GM19452 (cell line): ENCODE results near the gene LRRC53.

ENCODE experiments used
- ATAC-seq: cut with Tn5 transposase; IDR thresholded peaks from one replicate; pipeline ENCODE4 v1.9.1; 2021; ENCODE audit not compliant: unreplicated experiment

The LRRC53 gene, protein sequence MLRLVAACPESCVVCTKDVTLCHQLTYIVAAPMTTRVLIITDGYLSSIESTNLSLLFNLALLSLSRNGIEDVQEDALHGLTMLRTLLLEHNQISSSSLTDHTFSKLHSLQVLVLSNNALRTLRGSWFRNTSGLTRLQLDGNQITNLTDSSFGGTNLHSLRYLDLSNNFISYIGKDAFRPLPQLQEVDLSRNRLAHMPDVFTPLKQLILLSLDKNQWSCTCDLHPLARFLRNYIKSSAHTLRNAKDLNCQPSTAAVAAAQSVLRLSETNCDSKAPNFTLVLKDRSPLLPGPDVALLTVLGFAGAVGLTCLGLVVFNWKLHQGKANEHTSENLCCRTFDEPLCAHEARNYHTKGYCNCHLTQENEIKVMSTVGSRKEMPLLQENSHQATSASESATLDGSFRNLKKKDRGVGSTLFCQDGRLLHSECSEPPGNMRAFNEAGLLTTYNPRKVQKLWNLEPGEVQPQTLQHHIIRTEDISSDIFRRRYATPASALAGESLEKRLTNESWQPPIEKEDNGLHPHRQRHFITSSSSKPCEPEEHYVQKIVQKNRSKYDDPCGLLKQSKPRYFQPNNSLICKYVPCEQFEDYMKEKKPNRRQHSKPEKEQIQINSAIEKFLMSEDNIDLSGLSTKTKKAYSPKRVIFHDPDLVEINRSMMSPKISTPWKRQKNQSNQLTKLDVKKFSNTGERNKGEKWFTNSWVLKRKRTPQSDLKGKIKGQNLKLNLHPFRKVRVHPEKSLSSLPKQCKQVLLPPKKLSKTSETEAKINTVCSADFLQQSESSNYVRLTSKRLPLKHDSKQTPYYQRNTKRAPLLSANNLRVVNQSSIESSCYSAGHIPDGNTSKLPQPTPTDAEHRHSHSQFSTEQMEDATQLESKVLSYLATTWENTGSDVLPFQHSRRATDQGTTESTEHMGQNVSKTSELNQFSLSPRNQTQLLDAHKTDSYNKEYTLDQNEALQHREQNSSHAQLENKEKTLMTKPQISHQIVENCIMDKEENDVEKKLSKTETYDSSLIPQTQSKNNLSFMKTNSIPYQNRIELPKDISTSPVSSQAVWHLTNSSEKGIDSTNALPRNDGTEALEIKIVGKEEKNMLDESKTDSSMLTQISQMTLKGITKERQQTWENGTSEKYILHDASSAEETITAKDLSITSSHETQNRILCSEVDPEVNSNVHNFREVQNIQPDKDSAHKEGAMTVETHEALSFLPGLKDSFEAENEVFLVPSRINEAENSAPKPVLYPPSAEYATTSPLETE

DNA sequence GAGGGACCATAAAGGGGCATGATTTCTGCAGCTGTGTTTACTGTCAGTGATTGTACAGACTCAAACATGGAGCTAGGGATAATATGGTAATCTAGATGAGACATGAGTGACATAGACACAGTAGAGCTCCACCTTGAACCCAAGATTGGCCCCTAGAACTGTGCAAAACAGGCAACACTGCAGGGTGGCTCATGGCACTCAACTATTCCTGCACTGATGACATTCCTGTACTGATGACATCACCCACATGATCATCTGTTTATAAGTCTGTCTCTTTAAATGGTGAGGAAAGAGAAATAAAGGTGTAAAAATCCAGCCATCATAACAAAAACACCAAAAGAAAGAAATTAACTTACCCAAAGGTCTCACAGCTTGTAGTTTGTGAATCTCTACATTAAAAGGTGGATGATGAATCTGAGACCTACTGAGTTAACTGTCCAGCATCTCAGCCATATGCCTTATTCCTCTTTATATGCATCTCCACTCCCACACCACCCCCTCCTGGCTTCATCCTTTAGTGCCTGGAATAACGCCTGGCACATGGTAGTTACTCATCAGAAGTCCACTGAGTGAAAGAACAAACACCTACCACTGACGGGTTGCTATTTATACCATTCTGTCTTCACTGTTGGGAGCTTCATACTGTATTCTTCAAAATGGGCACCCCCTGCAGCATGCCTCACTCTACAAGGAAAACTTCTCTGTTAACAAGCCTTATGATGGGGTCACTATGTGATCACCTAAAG lies at the start of gene LRRC53:
Gene LRRC53 (minus strand): TSS at position 442 of the 746 bp plus-strand sequence. CDS start 29,262 bp downstream, outside the sequence.
- ATAC-seq = no peak

GRCh38 chr1:74549932-74550331 lies 37.5 kb upstream of the LRRC53 start:
- ATAC-seq = no peak

GRCh38 chr1:74548961-74549750 lies 36.7 kb upstream of the LRRC53 start:
- no peak for ATAC-seq

DNA sequence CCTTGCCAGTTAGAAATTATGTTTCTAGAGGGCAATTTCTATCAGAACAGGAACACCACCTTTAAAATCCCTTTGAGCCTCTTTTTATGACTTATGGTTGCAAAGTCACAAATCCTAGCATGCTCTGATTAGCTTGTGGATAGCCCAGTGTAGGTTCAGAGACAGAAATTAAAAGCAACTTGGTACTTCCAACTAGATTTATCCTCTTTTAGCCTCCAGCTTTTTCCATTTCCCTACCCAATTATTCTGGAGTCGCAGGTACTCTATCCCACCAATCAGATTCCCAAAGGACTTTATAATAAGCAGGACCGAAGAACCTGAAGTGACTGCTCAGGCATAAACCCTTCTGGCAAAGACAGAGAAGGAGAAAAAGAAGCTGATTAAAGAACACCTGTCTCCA lies 33.4 kb upstream of the LRRC53 start:
- ATAC-seq = no peak

GRCh38 chr1:74534241-74534640 lies 21.8 kb upstream of the LRRC53 start:
- no peak for ATAC-seq

GRCh38 chr1:74531796-74532195 lies 19.4 kb upstream of the LRRC53 start:
- ATAC-seq = no peak

DNA sequence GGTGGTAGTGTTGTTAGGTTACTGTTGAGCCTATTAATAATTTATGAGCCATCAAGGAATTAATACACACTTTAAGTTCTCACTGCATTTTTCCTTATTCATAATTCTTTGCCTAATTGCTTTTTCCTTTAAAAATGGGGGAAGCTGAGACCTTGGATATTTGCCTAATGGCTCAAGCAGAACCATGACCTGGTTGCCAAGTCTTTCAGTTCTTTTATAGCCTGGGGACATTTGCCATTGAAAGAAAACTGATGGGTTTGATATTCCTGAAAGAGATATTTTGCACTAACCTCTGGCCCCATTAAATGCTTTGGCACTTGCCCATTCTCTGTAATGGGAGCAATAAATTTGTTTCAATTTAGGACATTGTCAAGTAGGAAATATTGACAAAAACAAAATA lies 18.5 kb upstream of the LRRC53 start:
- ATAC-seq = no peak

- no peak for ATAC-seq
Observed at GRCh38 chr1:74528123-74528522, 15.7 kb upstream of the LRRC53 start.

- no peak for ATAC-seq
Observed at GRCh38 chr1:74526708-74527107, 14.3 kb upstream of the LRRC53 start.

- no peak for ATAC-seq
Observed at GRCh38 chr1:74523873-74524480, 11.6 kb upstream of the LRRC53 start.

DNA sequence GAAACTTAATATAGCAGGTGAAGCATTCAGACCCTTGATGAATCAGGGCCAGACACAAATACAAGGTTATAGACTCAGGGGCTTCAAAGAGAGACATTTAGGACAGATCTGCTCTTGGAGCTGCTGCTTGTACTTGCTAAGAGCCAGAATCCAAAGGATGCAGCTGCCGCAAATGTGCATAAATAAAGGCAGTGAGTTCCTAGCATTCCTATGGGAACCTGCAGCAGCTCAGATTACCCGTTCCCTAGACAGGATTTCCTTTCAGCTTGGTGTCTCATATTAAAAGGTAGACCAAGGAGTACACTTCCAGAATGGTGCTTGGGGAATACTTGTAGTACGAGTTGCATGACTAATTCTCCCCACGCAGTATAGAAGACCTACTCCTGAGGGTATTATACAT lies 9.7 kb upstream of the LRRC53 start:
- ATAC-seq = no peak

GRCh38 chr1:74517599-74518051 lies 5.2 kb upstream of the LRRC53 start:
- ATAC-seq = peak; percentile 89

DNA sequence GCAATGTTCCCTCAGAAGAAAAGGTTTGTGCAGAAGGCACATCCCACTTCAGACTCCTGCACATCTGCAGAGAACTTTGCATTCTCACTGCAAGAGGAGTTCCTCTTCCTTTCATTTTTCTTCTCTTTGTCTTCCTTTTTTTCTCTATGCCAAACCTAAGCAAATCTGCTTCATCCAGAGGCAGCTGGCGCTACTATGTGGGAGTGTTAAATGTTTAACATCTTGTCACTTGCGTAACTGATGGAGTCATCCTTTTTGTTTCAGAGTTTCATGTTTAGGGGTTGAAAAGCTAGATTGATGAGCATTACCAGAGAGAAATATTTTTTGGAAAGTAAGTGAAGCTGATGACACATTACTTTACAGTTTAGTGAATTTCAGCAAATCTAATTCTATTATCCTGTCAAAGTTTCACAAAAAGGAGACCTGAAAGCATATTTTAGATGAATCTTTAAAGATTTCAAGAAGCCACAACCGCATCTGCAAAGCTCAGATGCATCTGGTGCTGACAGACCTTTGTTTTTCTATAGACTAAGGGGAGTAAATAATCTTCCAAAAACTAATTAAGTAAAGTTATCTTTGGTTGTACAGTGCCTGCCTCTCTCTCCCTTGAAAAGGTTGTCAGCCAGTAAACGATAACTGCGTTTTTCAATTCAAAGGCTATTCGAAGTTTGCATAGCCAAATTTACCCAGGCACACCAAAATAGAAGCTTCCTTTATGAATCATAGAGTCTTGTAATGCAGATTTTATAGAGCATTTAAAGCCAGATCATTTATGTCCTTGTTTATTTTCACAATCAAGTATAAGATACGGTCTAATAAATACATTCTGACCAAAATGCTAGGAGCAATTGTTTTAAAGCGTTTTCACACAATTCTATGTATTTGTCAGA lies 1.2 kb upstream of the LRRC53 start:
- ATAC-seq = no peak

DNA sequence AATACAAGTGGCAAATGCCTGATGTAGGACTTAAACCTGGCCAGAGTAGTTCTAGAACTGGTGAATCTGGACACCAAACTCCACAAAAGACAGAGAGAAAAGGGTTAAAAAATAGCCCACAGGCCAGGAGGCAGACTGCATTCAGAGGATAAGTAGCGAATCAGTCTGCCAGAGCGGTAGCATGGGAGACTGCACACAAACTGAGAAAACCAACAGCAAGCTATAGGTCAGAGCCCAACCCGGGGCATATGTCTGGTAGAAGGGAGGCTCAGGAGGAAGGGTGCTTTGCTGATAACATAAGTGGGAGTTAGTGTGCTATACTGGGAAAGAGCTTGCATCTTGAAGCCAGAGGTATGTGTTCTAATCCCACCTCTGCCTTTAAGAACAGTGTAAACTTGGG lies 4.0 kb downstream of the LRRC53 start:
- no peak for ATAC-seq

DNA sequence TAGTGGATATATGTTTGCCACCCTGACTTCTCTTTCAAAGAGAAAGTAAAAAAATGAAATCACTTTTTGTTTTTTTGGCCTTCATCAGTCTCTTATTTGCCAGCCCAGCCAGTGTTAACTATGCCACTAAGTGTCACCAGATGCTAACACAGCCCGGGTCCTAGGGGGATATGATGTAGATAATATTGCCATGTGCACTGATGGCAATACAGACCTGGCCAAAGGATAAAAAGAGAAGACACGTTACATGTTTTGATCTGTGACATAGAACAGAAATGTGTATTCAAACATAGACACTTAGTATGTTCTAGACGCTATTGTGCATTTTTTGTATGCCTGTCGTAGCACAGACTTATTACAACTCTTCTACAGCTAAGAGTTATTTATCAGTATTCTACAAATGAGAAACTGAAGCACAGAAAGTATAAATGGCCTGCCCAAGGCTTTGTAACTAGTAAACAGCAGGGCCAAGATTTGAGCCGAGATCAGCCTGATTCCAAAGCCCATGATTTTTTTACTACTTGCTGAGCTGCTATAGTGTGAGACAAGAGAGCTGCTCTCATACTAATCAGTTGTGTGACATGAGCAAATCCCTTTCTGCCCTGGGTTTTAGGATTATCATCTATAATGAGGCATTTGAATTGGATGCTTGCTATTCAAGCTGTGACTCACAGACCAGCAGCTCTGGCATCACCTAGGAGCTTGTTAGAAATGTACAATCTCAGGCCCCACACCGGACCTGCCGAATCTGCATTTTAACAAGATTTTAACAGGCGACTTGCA lies 6.3 kb downstream of the LRRC53 start:
- ATAC-seq = no peak

GRCh38 chr1:74504933-74505512 lies 7.4 kb downstream of the LRRC53 start:
- no peak for ATAC-seq
